B cell (primary cell): ENCODE results near the gene GRIP1. TPM values are rescaled to one million over a fixed set of nuclear protein-coding genes. Genes with fewer than 3 reads are reported as not detected.

Experiments
- ATAC-seq: fragments of 200-7000 bp; cut with Tn5 transposase; one replicate; pipeline ENCODE4 v1.10.0; 2021; ENCODE audit warnings: low read depth, mild to moderate bottlenecking, moderate number of reproducible peaks, moderate library complexity
- CTCF ChIA-PET: fragments of 350-600 bp; sonication (Branson Sonifier 250); formaldehyde crosslinking; loops from one replicate; lab custom pipeline; 2021; ENCODE audit warnings: antibody characterized with exemption, inconsistent platforms; lab: Charles Lee
- POLR2A ChIA-PET: fragments of 350-600 bp; sonication (Branson Sonifier 250); formaldehyde crosslinking; loops from one replicate; lab custom pipeline; 2021; ENCODE audit warnings: antibody characterized with exemption; lab: Charles Lee
- DNase-seq: peaks from one replicate; pipeline ENCODE4 v3.0.0; 2013
- H2AFZ ChIP-seq: 2 replicates; pipeline ENCODE4 v1.6.1; 2012; ENCODE audit warnings: mild to moderate bottlenecking, low read depth, low read length; ENCODE audit not compliant: insufficient read depth, poor library complexity, severe bottlenecking
- H3K27ac ChIP-seq, 2 donors: 1 replicate in 1 of 2; 2 replicates in 1 of 2; pipeline ENCODE4 v1.5.1; 2012 to 2013; ENCODE audit warnings: low read length in 2 of 2, mild to moderate bottlenecking in 2 of 2, moderate library complexity in 1 of 2
- H3K27me3 ChIP-seq, 4 experiments: fragments of 200-600 bp in 1 of 4; sonication (generic) in 1 of 4; replicated peaks in 1 of 4; 1 replicate in 2 of 4; 2 replicates in 2 of 4; pipeline versions ENCODE4 v1.6.1 to v1.7.0; 2013 to 2016; ENCODE audit warnings: low read length in 3 of 4, mild to moderate bottlenecking in 2 of 4, mixed read lengths in 1 of 4, moderate library complexity in 1 of 4; ENCODE audit not compliant: insufficient read depth in 4 of 4, control insufficient read depth in 3 of 4; ENCODE audit errors: control extremely low read depth in 1 of 4
- H3K36me3 ChIP-seq, 2 experiments: replicated peaks in 1 of 2; 1 replicate in 1 of 2; 2 replicates in 1 of 2; pipeline versions ENCODE4 v1.6.1 to v1.7.1; 2013; ENCODE audit warnings: low read length in 1 of 2; ENCODE audit not compliant: insufficient read depth in 2 of 2, control insufficient read depth in 1 of 2; ENCODE audit errors: control extremely low read depth in 1 of 2, extremely low read depth in 1 of 2
- H3K4me1 ChIP-seq, 2 donors: fragments of 200-600 bp in 1 of 2; sonication (generic) in 1 of 2; 1 replicate in 1 of 2; 2 replicates in 1 of 2; pipeline versions ENCODE4 v1.5.1 to v1.6.1; 2013 to 2017; ENCODE audit warnings: low read length in 2 of 2; ENCODE audit not compliant: control insufficient read depth in 2 of 2, insufficient read depth in 2 of 2
- H3K4me2 ChIP-seq: replicated peaks from 2 replicates; pipeline ENCODE3; 2012; ENCODE audit warnings: mild to moderate bottlenecking, low read depth, low read length; ENCODE audit not compliant: poor library complexity, severe bottlenecking
- H3K4me3 ChIP-seq, 5 experiments: fragments of 200-600 bp in 1 of 5; sonication (generic) in 1 of 5; 1 replicate in 3 of 5; 2 replicates in 2 of 5; pipeline versions ENCODE4 v1.5.1 to v1.7.0; 2011 to 2016; ENCODE audit warnings: low read length in 4 of 5, mild to moderate bottlenecking in 4 of 5, low read depth in 2 of 5, control low read depth in 1 of 5, moderate library complexity in 1 of 5; ENCODE audit not compliant: insufficient read depth in 1 of 5; ENCODE audit errors: control extremely low read depth in 1 of 5, extremely low read depth in 1 of 5
- H3K79me2 ChIP-seq: fragments of 200-600 bp; sonication (generic); one replicate; pipeline ENCODE4 v1.6.0; 2016; ENCODE audit warnings: low read length; ENCODE audit not compliant: control insufficient read depth, insufficient read depth
- H3K9ac ChIP-seq: fragments of 200-600 bp; sonication (generic); 2 replicates; pipeline ENCODE4 v1.6.1; 2017; ENCODE audit warnings: mild to moderate bottlenecking, low read length, moderate library complexity
- H3K9me3 ChIP-seq, 3 donors: one replicate each; pipeline versions ENCODE4 v1.6.1 to v1.7.1; 2013; ENCODE audit warnings: low read length in 2 of 3; ENCODE audit not compliant: control insufficient read depth in 2 of 3, insufficient read depth in 1 of 3; ENCODE audit errors: control extremely low read depth in 1 of 3
- H4K20me1 ChIP-seq: 2 replicates; pipeline ENCODE4 v1.6.0; 2012; ENCODE audit warnings: mild to moderate bottlenecking, low read length; ENCODE audit not compliant: insufficient read depth, control insufficient read depth, poor library complexity, severe bottlenecking
- H3K27ac Mint-ChIP-seq: one replicate; pipeline ENCODE4 v1.8.0; 2021; ENCODE audit warnings: mixed read lengths
- H3K27me3 Mint-ChIP-seq: one replicate; pipeline ENCODE4 v1.8.0; 2021; ENCODE audit warnings: mixed read lengths
- H3K4me1 Mint-ChIP-seq: one replicate; pipeline ENCODE4 v1.8.0; 2021; ENCODE audit warnings: mixed read lengths
- H3K4me3 Mint-ChIP-seq: one replicate; pipeline ENCODE4 v1.8.0; 2021; ENCODE audit warnings: mixed read lengths
- H3K9me3 Mint-ChIP-seq: one replicate; pipeline ENCODE4 v1.8.0; 2022; ENCODE audit warnings: mixed read lengths; ENCODE audit not compliant: insufficient read depth
- EZH2 ChIP-seq: IDR thresholded peaks from 2 replicates; pipeline ENCODE4 v1.6.1; 2012; ENCODE audit warnings: borderline replicate concordance, low read depth, mild to moderate bottlenecking, moderate library complexity, low read length; ENCODE audit not compliant: insufficient read depth, poor library complexity, severe bottlenecking
- WGBS: methylation state at CpG from one replicate; pipeline ENCODE4 v1.1.5; 2013; ENCODE audit warnings: missing lambda C conversion rate; ENCODE audit not compliant: insufficient coverage; 5-methylcytosine and 5-hydroxymethylcytosine counted together
- intact Hi-C: fragments of 100-400 bp; cut with micrococcal nuclease; formaldehyde crosslinking; loops from one replicate; pipeline ENCODE4 v1.10.0; 2022
- polyA plus RNA-seq: library from polyadenylated mRNA; depleted of rRNA; stranded (reverse); fragments of >200 nt; gene quantifications from 2 replicates; pipeline ENCODE4 v1.2.3, GENCODE V29; 2012
- total RNA-seq, 2 donors: library from RNA; stranded (reverse); fragments of 120-200 nt in 1 of 2; gene quantifications; 1 replicate in 1 of 2; 2 replicates in 1 of 2; pipeline versions ENCODE4 v1.2.3 to v1.2.4, GENCODE V29; 2013 to 2022
- TF ChIP-seq, protein P1 (sequence below): fragments of 200-600 bp; IDR thresholded peaks from one replicate; pipeline ENCODE4 v1.8.0; 2022; ENCODE audit warnings: antibody characterized with exemption, mild to moderate bottlenecking

The GRIP1 gene
- total and polyA plus RNA-seq, 2 donors (not counting 1 experiment from before 2014, with no cell fraction given), result 0.22 TPM; not detected in 1

DNA sequence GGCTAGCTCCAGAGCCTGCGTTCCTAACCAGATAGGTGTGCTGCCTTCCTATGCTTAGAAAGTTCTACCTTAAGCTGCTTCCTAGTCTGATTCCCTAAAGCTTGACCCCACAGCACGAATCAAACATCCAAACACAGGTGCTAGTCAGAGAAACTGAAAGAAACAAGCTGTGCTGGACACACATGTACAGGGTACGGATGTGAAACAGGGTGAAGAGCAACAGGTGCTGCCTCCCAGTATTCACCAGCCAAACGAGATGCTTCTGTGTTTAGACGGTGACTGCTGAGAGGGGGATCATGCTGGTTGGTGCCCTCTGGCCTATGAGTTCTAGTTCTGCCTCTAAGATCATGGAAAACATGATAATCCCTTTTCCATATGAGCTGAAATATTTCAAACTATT is 105.3 kb downstream of the GRIP1 start:
- intact Hi-C loops, result no loop called here
- H3K4me2 ChIP-seq, result no peak overlapping the region
- H3K4me3 Mint-ChIP-seq, result no peak overlapping the region
- H2AFZ ChIP-seq, result no peak overlapping the region
- no peaks in the 10 kb centered on the region for H3K4me1 ChIP-seq
- H3K4me1 Mint-ChIP-seq, result peaks cover 8% of the 10 kb centered on the region
- no peak overlapping the region for H3K4me3 ChIP-seq
- no peaks in the 10 kb centered on the region for H4K20me1 ChIP-seq
- H3K27me3 ChIP-seq, result no peaks in the 10 kb centered on the region
- no peaks in the 10 kb centered on the region for H3K36me3 ChIP-seq
- no peak overlapping the region for H3K27ac Mint-ChIP-seq
- WGBS, result 79% methylated on average over 5 of the region's 5 CpGs
- H3K27me3 Mint-ChIP-seq, result no peaks in the 10 kb centered on the region
- no peak for ATAC-seq
- no peak overlapping the region for H3K27ac ChIP-seq
- H3K9me3 ChIP-seq, result no peaks in the 10 kb centered on the region
- no peaks in the 10 kb centered on the region for H3K79me2 ChIP-seq
- TF ChIP-seq, protein P1, sequence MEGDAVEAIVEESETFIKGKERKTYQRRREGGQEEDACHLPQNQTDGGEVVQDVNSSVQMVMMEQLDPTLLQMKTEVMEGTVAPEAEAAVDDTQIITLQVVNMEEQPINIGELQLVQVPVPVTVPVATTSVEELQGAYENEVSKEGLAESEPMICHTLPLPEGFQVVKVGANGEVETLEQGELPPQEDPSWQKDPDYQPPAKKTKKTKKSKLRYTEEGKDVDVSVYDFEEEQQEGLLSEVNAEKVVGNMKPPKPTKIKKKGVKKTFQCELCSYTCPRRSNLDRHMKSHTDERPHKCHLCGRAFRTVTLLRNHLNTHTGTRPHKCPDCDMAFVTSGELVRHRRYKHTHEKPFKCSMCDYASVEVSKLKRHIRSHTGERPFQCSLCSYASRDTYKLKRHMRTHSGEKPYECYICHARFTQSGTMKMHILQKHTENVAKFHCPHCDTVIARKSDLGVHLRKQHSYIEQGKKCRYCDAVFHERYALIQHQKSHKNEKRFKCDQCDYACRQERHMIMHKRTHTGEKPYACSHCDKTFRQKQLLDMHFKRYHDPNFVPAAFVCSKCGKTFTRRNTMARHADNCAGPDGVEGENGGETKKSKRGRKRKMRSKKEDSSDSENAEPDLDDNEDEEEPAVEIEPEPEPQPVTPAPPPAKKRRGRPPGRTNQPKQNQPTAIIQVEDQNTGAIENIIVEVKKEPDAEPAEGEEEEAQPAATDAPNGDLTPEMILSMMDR, result no peak
- no peak for TF ChIP-seq EZH2
- ChIA-PET POLR2A (no interaction called here), CTCF (interaction anchor here (1.1 kb wide), 1 partner anchor 25 kb away, joined by 4 read pairs; no protein-coding TSS in a partner anchor)
- no peak overlapping the region for H3K9ac ChIP-seq
- H3K9me3 Mint-ChIP-seq, result no peaks in the 10 kb centered on the region
- no peak for DNase-seq

- no peak for TF ChIP-seq EZH2
- TF ChIP-seq, protein P1, result no peak
These were observed 106.0 kb downstream of the GRIP1 start for GRCh38 chr12:66572845-66573244.

More at GRCh38 chr12:66572845-66573244, 106.0 kb downstream of the GRIP1 start:
- no peak for ATAC-seq
- intact Hi-C loops, result no loop called here
- DNase-seq, result no peak
- H4K20me1 ChIP-seq, result no peaks in the 10 kb centered on the region
- Mint-ChIP-seq H3K27ac (no peak overlapping the region), H3K27me3 (no peaks in the 10 kb centered on the region), H3K4me1 (peaks cover 8% of the 10 kb centered on the region), H3K4me3 (no peak overlapping the region), H3K9me3 (no peaks in the 10 kb centered on the region)
- H3K79me2 ChIP-seq, result no peaks in the 10 kb centered on the region
- H3K4me2 ChIP-seq, result no peak overlapping the region
- WGBS, result 100% methylated on average over 1 of the region's 6 CpGs
- POLR2A ChIA-PET, result no interaction called here
- no peak overlapping the region for H3K27ac ChIP-seq
- no peaks in the 10 kb centered on the region for H3K36me3 ChIP-seq
- no peaks in the 10 kb centered on the region for H3K4me1 ChIP-seq
- no peak overlapping the region for H3K4me3 ChIP-seq
- no peak overlapping the region for H3K9ac ChIP-seq
- H3K27me3 ChIP-seq, result no peaks in the 10 kb centered on the region
- no peak overlapping the region for H2AFZ ChIP-seq
- no peaks in the 10 kb centered on the region for H3K9me3 ChIP-seq
- CTCF ChIA-PET, result no interaction called here
